Liver (tissue), 9 donors: Measurements from ENCODE around the gene IQSEC3. TPM values are rescaled to one million over a fixed set of nuclear protein-coding genes. Genes with fewer than 3 reads are reported as not detected.
"Not testable (repeated sequence)": the region's sequence is repeated elsewhere in the genome, so short reads cannot be mapped to it uniquely, and the experiment has no call there.

Source experiments
- DNase-seq: peaks from one replicate; pipeline ENCODE4 v3.0.0-alpha.2; 2017; ENCODE audit warnings: low spot score
- H3K27ac ChIP-seq, 2 donors: one replicate each; pipeline ENCODE4 v1.7.0; 2013; ENCODE audit warnings: inconsistent platforms in 2 of 2, low read length in 2 of 2, control low read depth in 1 of 2, low read depth in 1 of 2, mild to moderate bottlenecking in 1 of 2
- H3K27me3 ChIP-seq, 4 donors: one replicate each; pipeline versions ENCODE4 v1.6.1 to v1.7.0; 2013; ENCODE audit warnings: low read length in 3 of 4, inconsistent platforms in 1 of 4, mild to moderate bottlenecking in 1 of 4, moderate library complexity in 1 of 4; ENCODE audit not compliant: control insufficient read depth in 4 of 4, insufficient read depth in 4 of 4
- H3K36me3 ChIP-seq, 4 donors: one replicate each; pipeline versions ENCODE4 v1.6.1 to v1.7.0; 2013; ENCODE audit warnings: low read length in 3 of 4, mild to moderate bottlenecking in 3 of 4, low read depth in 1 of 4, moderate library complexity in 1 of 4; ENCODE audit not compliant: control insufficient read depth in 4 of 4, insufficient read depth in 3 of 4
- H3K4me1 ChIP-seq, 4 donors: one replicate each; pipeline versions ENCODE4 v1.6.1 to v1.7.0; 2013; ENCODE audit warnings: low read length in 3 of 4, mild to moderate bottlenecking in 3 of 4, moderate library complexity in 1 of 4; ENCODE audit not compliant: control insufficient read depth in 4 of 4, insufficient read depth in 4 of 4
- H3K4me3 ChIP-seq, 3 donors: one replicate each; pipeline versions ENCODE4 v1.6.1 to v1.7.0; 2013; ENCODE audit warnings: low read length in 3 of 3, control low read depth in 1 of 3, low read depth in 1 of 3, mild to moderate bottlenecking in 1 of 3
- H3K9ac ChIP-seq, 2 donors: one replicate each; pipeline ENCODE4 v1.7.0; 2013; ENCODE audit warnings: low read length in 2 of 2, mild to moderate bottlenecking in 2 of 2, moderate library complexity in 2 of 2, control low read depth in 1 of 2, low read depth in 1 of 2
- H3K9me3 ChIP-seq, 4 donors: one replicate each; pipeline versions ENCODE4 v1.6.1 to v1.7.0; 2013; ENCODE audit warnings: low read length in 3 of 4; ENCODE audit not compliant: control insufficient read depth in 4 of 4
- EGR1 ChIP-seq, 2 donors: IDR thresholded peaks; 2 replicates each; pipeline ENCODE4 v1.6.1; 2016 to 2018; ENCODE audit warnings: antibody characterized with exemption in 2 of 2, low read depth in 2 of 2
- FOXA1 ChIP-seq: IDR thresholded peaks from 2 replicates; pipeline ENCODE4 v1.6.1; 2016; ENCODE audit warnings: antibody characterized with exemption
- FOXA2 ChIP-seq: IDR thresholded peaks from 2 replicates; pipeline ENCODE4 v1.6.1; 2016; ENCODE audit warnings: antibody characterized with exemption
- GABPA ChIP-seq, 2 donors: IDR thresholded peaks in 1 of 2; conservative IDR thresholded peaks in 1 of 2; 2 replicates each; pipeline ENCODE4 v1.6.1; 2016; ENCODE audit warnings: antibody characterized with exemption in 2 of 2, mild to moderate bottlenecking in 1 of 2, moderate library complexity in 1 of 2
- HNF4A ChIP-seq, 2 donors: conservative IDR thresholded peaks; 2 replicates each; pipeline ENCODE4 v1.6.1; 2016; ENCODE audit warnings: antibody characterized with exemption in 2 of 2, mild to moderate bottlenecking in 2 of 2
- HNF4G ChIP-seq: IDR thresholded peaks from 2 replicates; pipeline ENCODE4 v1.6.1; 2016; ENCODE audit warnings: antibody characterized with exemption
- MAX ChIP-seq: IDR thresholded peaks from 2 replicates; pipeline ENCODE4 v1.6.1; 2016; ENCODE audit warnings: antibody characterized with exemption
- RXRA ChIP-seq, 2 donors: IDR thresholded peaks; 2 replicates each; pipeline ENCODE4 v1.6.1; 2017 to 2018; ENCODE audit warnings: antibody characterized with exemption in 2 of 2, mild to moderate bottlenecking in 1 of 2
- TAF1 ChIP-seq: conservative IDR thresholded peaks from 2 replicates; pipeline ENCODE4 v1.6.1; 2016; ENCODE audit warnings: antibody characterized with exemption, mild to moderate bottlenecking
- YY1 ChIP-seq: IDR thresholded peaks from 2 replicates; pipeline ENCODE4 v1.6.1; 2016; ENCODE audit warnings: antibody characterized with exemption, mild to moderate bottlenecking
- WGBS: extraction: QIAGEN DNeasy Blood & Tissue Kit; methylation state at CpG from one replicate; pipeline ENCODE4 v1.1.7; 2013; 5-methylcytosine and 5-hydroxymethylcytosine counted together
- polyA plus RNA-seq, 2 donors: library from polyadenylated mRNA; stranded (reverse) in 1 of 2; unstranded in 1 of 2; fragments of 200-250 nt in 1 of 2; fragments of >200 nt in 1 of 2; fragmentation: Nextera tagmentation in 1 of 2; extraction: Ambion mirVana in 1 of 2; gene quantifications; one replicate each; pipeline versions ENCODE4 v1.2.1 to v1.2.3, GENCODE V29; 2013 to 2015
- total RNA-seq, 2 donors: library from RNA; depleted of rRNA; stranded (reverse); fragments of >200 nt; gene quantifications; one replicate each; pipeline ENCODE4 v1.2.3, GENCODE V29; 2014
- TF ChIP-seq, protein P1 (sequence below): fragments of 150-350 bp; IDR thresholded peaks from 2 replicates; pipeline ENCODE4 v1.5.1; 2017; ENCODE audit warnings: improper control_type of control experiment, low read depth, low read length; ENCODE audit not compliant: missing input control
- donor health status: healthy.
- donor health status: healthy.
- donor health status: healthy.
- donor health status: healthy.
- donor health status: healthy.

The IQSEC3 gene
- total RNA-seq (under 1 TPM; under 0.01 to 0.51 TPM), polyA plus RNA-seq (under 1 TPM; 0.45 to 0.79 TPM)

DNA sequence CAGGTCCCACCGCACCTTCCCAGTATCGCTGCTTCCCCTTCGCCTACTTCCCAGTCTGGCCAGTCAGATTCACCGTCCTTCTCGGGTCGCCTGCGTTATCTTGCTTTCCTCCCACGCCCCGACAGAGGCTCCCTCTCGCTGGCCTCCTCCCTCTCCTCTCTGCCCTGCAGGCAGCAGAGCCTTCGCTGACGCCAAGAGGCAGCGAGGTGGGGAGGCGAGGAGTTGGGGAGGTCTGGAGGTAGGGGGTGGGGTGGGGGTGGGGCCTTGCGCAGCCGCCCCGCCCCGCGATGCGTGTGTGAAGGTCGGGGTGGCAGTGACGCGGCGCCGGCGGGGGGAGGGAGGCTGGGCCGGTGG lies at the start of gene IQSEC3:
TSS of gene IQSEC3 (plus strand) at position 340 of the 354 bp plus-strand sequence. CDS start 116 bp downstream, outside the sequence.
- WGBS: 6% methylated on average over 8 of the region's 27 CpGs
- H3K36me3 ChIP-seq, H3K9ac ChIP-seq, H3K27me3 ChIP-seq, H3K27ac ChIP-seq, DNase-seq, H3K4me3 ChIP-seq, H3K4me1 ChIP-seq, H3K9me3 ChIP-seq: not testable (repeated sequence)

GRCh38 chr12:17370-18340 lies 48.9 kb upstream of the IQSEC3 start:
- not testable (repeated sequence) for H3K27ac ChIP-seq, H3K9ac ChIP-seq, H3K27me3 ChIP-seq, DNase-seq, H3K9me3 ChIP-seq, H3K4me3 ChIP-seq
- Histone ChIP-seq H3K36me3 (peaks cover 4 to 27% (median 17%) of the 10 kb centered on the region in 4 donors), H3K4me1 (peaks cover 0 to 15% (median 2%) of the 10 kb centered on the region in 4 donors)
- 96% methylated on average over 18 of the region's 23 CpGs for WGBS

DNA sequence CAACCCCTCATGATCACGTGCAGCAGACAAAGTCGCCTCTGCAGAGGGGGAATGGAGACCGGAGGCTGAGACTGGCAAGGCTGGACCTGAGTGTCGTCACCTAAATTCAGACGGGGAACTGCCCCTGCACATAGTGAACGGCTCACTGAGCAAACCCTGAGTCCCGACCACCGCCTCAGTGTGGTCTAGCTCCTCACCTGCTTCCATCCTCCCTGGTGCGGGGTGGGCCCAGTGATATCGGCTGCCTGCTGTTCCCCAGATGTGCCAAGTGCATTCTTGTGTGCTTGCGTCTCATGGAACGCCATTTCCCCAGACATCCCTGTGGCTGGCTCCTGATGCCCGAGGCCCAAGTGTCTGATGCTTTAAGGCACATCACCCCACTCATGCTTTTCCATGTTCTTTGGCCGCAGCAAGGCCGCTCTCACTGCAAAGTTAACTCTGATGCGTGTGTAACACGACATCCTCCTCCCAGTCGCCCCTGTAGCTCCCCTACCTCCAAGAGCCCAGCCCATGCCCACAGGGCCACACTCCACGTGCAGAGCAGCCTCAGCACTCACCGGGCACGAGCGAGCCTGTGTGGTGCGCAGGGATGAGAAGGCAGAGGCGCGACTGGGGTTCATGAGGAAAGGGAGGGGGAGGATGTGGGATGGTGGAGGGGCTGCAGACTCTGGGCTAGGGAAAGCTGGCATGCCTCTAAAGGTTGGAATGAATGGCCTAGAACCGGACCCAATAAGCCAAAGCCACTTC lies 47.6 kb upstream of the IQSEC3 start:
- 95% methylated on average over 21 of the region's 26 CpGs for WGBS
- peaks cover 0 to 17% (median 4%) of the 10 kb centered on the region in 4 donors for H3K4me1 ChIP-seq
- H3K27ac ChIP-seq, H3K9ac ChIP-seq, H3K9me3 ChIP-seq, DNase-seq, H3K4me3 ChIP-seq, H3K27me3 ChIP-seq: not testable (repeated sequence)
- peaks cover 4 to 29% (median 18%) of the 10 kb centered on the region in 4 donors for H3K36me3 ChIP-seq

GRCh38 chr12:19906-20305 lies 46.7 kb upstream of the IQSEC3 start:
- H3K4me3 ChIP-seq, H3K9me3 ChIP-seq, H3K9ac ChIP-seq, H3K27ac ChIP-seq, DNase-seq, H3K27me3 ChIP-seq: not testable (repeated sequence)
- peaks cover 0 to 17% (median 4%) of the 10 kb centered on the region in 4 donors for H3K4me1 ChIP-seq
- WGBS: 96% methylated on average over 7 of the region's 11 CpGs
- H3K36me3 ChIP-seq: peaks cover 4 to 29% (median 18%) of the 10 kb centered on the region in 4 donors

- H3K9me3 ChIP-seq: no peaks in the 10 kb centered on the region
- no peak overlapping the region for H3K27ac ChIP-seq
- DNase-seq: no peak
- no peak overlapping the region for H3K4me3 ChIP-seq
- no peak overlapping the region for H3K9ac ChIP-seq
- no peak for TF ChIP-seq FOXA2
- no peak for TF ChIP-seq FOXA1
- TF ChIP-seq, protein P1, sequence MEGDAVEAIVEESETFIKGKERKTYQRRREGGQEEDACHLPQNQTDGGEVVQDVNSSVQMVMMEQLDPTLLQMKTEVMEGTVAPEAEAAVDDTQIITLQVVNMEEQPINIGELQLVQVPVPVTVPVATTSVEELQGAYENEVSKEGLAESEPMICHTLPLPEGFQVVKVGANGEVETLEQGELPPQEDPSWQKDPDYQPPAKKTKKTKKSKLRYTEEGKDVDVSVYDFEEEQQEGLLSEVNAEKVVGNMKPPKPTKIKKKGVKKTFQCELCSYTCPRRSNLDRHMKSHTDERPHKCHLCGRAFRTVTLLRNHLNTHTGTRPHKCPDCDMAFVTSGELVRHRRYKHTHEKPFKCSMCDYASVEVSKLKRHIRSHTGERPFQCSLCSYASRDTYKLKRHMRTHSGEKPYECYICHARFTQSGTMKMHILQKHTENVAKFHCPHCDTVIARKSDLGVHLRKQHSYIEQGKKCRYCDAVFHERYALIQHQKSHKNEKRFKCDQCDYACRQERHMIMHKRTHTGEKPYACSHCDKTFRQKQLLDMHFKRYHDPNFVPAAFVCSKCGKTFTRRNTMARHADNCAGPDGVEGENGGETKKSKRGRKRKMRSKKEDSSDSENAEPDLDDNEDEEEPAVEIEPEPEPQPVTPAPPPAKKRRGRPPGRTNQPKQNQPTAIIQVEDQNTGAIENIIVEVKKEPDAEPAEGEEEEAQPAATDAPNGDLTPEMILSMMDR: no peak
- TF ChIP-seq HNF4G: no peak
- TF ChIP-seq TAF1: no peak
- TF ChIP-seq EGR1 (IDR thresholded peaks at IDR 0.05; ENCODE audit: low read depth in 2 of 2): no peak
- no peak for TF ChIP-seq YY1
- no peak for TF ChIP-seq HNF4A (conservative IDR thresholded peaks at IDR 0.05)
- TF ChIP-seq GABPA (IDR thresholded peaks at IDR 0.05 in 1 of 2, conservative IDR thresholded peaks at IDR 0.05 in 1 of 2): no peak
- TF ChIP-seq RXRA (IDR thresholded peaks at IDR 0.05): no peak
- no peak for TF ChIP-seq MAX
- H3K27me3 ChIP-seq: no peaks in the 10 kb centered on the region
- WGBS: 75% methylated on average over 6 of the region's 6 CpGs
- peaks cover 4 to 29% (median 18%) of the 10 kb centered on the region in 4 donors for H3K36me3 ChIP-seq
- H3K4me1 ChIP-seq: peaks cover 0 to 17% (median 4%) of the 10 kb centered on the region in 4 donors
Observed at GRCh38 chr12:20757-21156, 45.8 kb upstream of the IQSEC3 start.
